Pulmonary artery endothelial cell (primary cell): Measurements from ENCODE around the gene SIRPD. TPM values are rescaled to one million over a fixed set of nuclear protein-coding genes. Genes with fewer than 3 reads are reported as not detected.

ENCODE experiments used
- DNase-seq: peaks from one replicate; pipeline ENCODE4 v3.0.0-alpha.2; 2011; ENCODE audit warnings: low read depth, low spot score
- total RNA-seq: library from RNA; depleted of rRNA; stranded (reverse); fragments of >200 nt; gene quantifications from 2 replicates; pipeline ENCODE4 v1.2.3, GENCODE V29; 2014

SIRPD gene
- total RNA-seq, 1 donor from 2014 or later, result not detected

DNA sequence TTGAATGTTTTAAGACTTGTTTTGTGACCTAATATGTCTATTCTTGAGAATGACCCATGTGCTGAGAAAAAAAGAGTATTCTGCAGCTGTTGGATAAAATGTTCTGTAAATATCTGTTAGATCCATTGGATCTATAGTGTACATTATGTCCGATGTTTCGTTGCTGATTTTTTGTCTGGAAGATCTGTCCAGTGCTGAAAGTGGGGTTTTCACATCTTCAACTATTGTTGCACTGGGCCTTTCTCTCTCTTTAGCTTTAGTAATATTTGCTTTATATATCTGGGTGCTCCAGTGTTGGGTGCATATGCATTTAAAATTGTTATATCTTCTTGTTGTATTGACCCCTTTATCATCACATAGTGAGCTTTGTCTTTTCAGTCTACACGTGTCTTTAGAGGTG is 60.6 kb downstream of the SIRPD start:
- DNase-seq, result no peak

- DNase-seq, result no peak
Measured at GRCh38 chr20:1494436-1494835, 63.1 kb downstream of the SIRPD start.

- no peak for DNase-seq
Measured at GRCh38 chr20:1493536-1493935, 64.0 kb downstream of the SIRPD start.

GRCh38 chr20:1491860-1492642 is 65.5 kb downstream of the SIRPD start:
- DNase-seq, result no peak

GRCh38 chr20:1491281-1491840 is 66.1 kb downstream of the SIRPD start, which contains the start of gene SIRPB2:
SIRPB2 (minus strand) TSS chr20:1491420; CDS start chr20:1491359, 61 bp downstream.
- peak; percentile 85 for DNase-seq

DNA sequence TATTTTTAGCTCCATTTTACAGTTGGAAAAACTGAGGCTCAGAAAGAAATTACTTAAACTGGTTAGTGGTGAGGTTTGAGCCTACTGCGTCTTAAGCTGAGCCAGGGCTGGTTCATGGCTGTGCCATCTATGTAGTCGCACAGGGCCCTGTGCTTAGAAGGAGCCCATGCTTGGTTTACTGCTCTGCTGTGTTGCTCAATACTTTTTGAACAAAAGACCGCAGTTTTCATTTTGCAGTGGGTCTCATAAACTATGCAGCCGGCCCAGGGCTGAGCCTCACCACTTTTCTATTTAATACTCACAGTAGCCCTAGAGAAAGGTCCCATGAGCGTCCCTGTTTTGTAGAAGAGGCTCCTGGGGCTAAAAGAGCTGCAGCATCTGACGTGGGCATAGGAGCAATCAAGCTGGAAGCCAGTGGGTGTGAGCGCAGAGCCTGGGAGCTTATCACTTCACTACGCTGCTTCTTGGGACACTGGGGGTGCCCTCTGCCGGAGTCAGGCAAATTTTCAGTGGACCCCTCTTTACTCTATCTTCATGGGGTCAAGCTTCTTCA is 66.8 kb downstream of the SIRPD start:
- no peak for DNase-seq

GRCh38 chr20:1489764-1490436 is 67.6 kb downstream of the SIRPD start:
- DNase-seq, result no peak

GRCh38 chr20:1489325-1489724 is 68.2 kb downstream of the SIRPD start:
- DNase-seq, result no peak

DNA sequence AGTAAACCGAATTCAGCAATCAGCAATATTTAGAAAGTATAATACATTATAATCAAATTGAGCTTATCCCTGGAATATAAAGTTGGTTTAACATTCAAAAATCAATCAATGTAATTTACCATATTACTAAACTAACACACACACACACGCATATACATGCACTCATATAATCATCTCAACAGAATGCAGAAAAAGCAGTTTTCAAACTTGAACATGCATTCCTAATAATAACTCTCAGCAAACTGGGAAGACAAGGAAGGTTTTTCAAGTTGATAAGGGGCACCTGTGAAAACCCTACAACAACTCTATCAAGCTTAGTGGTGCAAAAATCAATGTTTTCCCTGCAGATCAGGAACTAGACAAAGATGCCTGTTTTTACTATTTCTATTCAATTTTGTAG is 70.9 kb downstream of the SIRPD start:
- no peak for DNase-seq

DNA sequence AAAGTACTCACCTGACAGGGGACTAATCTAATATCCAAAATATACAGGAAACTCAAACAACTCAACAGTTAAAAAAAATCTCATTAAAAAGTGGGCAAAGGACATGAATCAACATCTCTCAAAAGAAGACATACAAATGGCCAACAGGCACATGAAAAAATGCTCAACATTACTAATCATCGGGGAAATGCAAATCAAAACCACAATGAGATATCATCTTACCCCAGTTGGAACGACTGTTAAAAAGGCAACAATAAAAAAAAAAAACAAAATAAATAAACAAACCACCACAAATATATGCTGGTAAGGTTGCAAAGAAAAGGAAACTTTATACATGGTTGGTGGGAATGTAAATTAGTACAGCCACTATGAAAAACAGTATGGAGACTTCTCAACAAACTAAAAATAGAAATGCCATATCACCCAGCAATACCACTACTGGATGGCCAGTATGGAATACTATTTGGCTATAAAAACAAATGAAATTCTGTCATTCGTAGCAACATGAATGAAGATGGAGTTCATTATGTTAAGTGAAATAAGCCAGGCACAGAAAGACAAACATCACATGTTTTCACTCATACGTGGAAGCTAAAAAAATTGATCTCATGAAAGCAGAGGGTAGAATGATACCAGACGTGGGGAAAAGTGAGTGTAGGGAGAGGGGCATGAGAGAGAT is 72.9 kb downstream of the SIRPD start:
- no peak for DNase-seq

Other genes starting within 250 kb of the SIRPD start
- gene SDCBP2, start 228.6 kb downstream of the SIRPD start, total RNA-seq, result 3.0 and 7.0 TPM in 2 replicates
- 293 and 297 TPM in 2 replicates for gene FKBP1A, start 164.7 kb downstream of the SIRPD start, total RNA-seq
- 34.4 and 44.3 TPM in 2 replicates for gene NSFL1C, start 90.9 kb downstream of the SIRPD start, total RNA-seq
- 1.2 and 1.6 TPM in 2 replicates for gene SIRPB2, start 66.3 kb downstream of the SIRPD start, total RNA-seq
- gene SIRPB1, start 62.3 kb upstream of the SIRPD start, total RNA-seq, result 0.73 TPM in 1 of 2 replicates, not detected in the other
- not detected in 2 replicates for gene SIRPG, start 100.1 kb upstream of the SIRPD start, total RNA-seq